Activated CD4-positive, CD25-positive, alpha-beta regulatory T cell (primary cell): ENCODE data around the gene EYA3.

Experiments used
- DNase-seq, 4 experiments: peaks; one replicate each; lab custom pipeline; 2025; lab: John Stamatoyannopoulos, UW

Gene EYA3

GRCh38 chr1:28070725-28071593 lies 17.5 kb downstream of the EYA3 start:
- DNase-seq, result no peak

GRCh38 chr1:28067523-28068090 lies 20.8 kb downstream of the EYA3 start:
- no peak for DNase-seq

- no peak for DNase-seq
Observed at GRCh38 chr1:28066393-28067154, 21.8 kb downstream of the EYA3 start.

GRCh38 chr1:28064064-28064463 lies 24.3 kb downstream of the EYA3 start:
- DNase-seq, result no peak

GRCh38 chr1:28062806-28063205 lies 25.6 kb downstream of the EYA3 start:
- DNase-seq, result no peak

GRCh38 chr1:28058971-28059878 lies 29.2 kb downstream of the EYA3 start:
- DNase-seq, result no peak

GRCh38 chr1:28058168-28058567 lies 30.2 kb downstream of the EYA3 start:
- no peak for DNase-seq

- DNase-seq, result no peak
Observed at GRCh38 chr1:28056129-28056925, 32.1 kb downstream of the EYA3 start.

GRCh38 chr1:28050776-28051175 lies 37.6 kb downstream of the EYA3 start:
- no peak for DNase-seq

- no peak for DNase-seq
Observed at GRCh38 chr1:28046716-28047115, 41.7 kb downstream of the EYA3 start.

GRCh38 chr1:28045777-28046176 lies 42.6 kb downstream of the EYA3 start:
- DNase-seq, result no peak

GRCh38 chr1:28044399-28044798 lies 44.0 kb downstream of the EYA3 start:
- DNase-seq, result no peak

GRCh38 chr1:28039341-28039740 lies 49.1 kb downstream of the EYA3 start:
- DNase-seq, result no peak

GRCh38 chr1:28037946-28038345 lies 50.5 kb downstream of the EYA3 start:
- DNase-seq, result no peak

GRCh38 chr1:28037206-28037605 lies 51.2 kb downstream of the EYA3 start:
- DNase-seq, result no peak

- DNase-seq, result no peak
Observed at GRCh38 chr1:28036431-28036830, 52.0 kb downstream of the EYA3 start.

- no peak for DNase-seq
Observed at GRCh38 chr1:28035420-28035819, 53.0 kb downstream of the EYA3 start.

GRCh38 chr1:28032281-28032680 lies 56.1 kb downstream of the EYA3 start:
- no peak for DNase-seq

GRCh38 chr1:28031173-28031572 lies 57.2 kb downstream of the EYA3 start:
- DNase-seq, result no peak

- DNase-seq, result no peak
Observed at GRCh38 chr1:28028873-28029654, 59.3 kb downstream of the EYA3 start.
